ENCODE data around the gene MIPEP.

The MIPEP gene

DNA sequence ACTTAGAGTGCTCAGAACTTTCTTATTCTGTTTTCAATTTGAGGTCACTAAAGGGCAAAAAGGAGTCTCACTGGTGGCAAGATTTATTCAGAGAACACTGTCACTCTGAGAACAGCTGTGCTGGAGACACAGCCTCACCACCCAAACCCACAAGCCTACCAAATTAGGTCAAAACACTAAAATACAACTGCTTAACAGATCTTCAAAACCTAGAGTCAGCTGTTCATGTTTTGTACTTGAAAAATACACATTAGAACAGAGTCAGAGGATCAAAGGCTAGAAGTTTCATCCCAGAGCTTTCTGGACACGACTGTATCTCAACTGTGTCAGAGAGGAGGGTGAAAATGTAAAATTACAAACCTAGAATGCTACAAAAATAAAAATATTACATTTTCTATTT is 89.3 kb downstream of the MIPEP start:
- H3K4me2 ChIP-seq (ENCODE audit: low read length), result no peak overlapping the region
- H3K27ac ChIP-seq (ENCODE audit: low read depth, low read length), result no peak overlapping the region
- peaks cover 2% of the 10 kb centered on the region; the same call in 1 of the 2 replicates for H3K27me3 ChIP-seq (ENCODE audit: control insufficient read depth, low read length)

DNA sequence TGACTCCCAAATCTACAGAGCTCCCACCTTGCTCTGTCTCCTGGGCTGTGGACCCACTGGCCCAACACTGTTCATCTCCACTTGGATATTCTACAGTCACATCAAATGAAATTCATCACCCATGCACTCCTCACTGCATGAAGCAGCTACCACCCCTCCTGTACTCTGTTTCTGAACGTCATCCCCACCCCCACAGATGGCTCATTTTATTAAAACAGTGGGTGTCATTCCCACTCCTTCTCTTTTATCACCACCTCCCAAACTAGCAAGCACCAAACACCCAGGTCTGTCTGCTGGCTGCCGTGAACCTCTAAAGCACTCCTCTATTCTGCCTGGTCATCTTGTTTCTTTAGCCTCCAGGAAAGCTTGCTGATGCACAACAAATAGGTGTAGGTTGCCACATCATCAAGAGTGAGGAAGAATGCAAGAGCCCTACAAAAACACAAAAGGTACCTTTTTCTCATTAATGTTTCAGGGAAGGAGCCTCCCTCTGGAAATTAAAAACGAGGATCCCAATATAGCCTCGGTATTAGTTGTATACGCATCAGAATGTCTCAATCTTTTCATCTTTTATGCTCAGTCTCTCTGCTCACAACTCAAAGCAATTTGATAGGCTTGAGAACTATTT is 91.8 kb downstream of the MIPEP start:
- peaks cover 4% of the 10 kb centered on the region; the same call in 1 of the 2 replicates for H4K20me1 ChIP-seq (ENCODE audit: control insufficient read depth, insufficient read depth, low read depth, low read length)
- no peaks in the 10 kb centered on the region for H3K9me2 ChIP-seq (replicated peaks; ENCODE audit: control insufficient read depth, low read length)
- no peak for TF ChIP-seq EZH2phosphoT487 (IDR thresholded peaks at IDR 0.05; ENCODE audit: borderline replicate concordance, low read length)
- no peak overlapping the region for H3K4me3 ChIP-seq (ENCODE audit: low read length)
- H3K4me1 ChIP-seq (ENCODE audit: control insufficient read depth, low read length), result no peaks in the 10 kb centered on the region
- no peaks in the 10 kb centered on the region for H3F3A ChIP-seq (ENCODE audit: control insufficient read depth, insufficient read depth)
- H3K4me2 ChIP-seq (ENCODE audit: low read length), result no peak overlapping the region
- no peak overlapping the region for H3K27ac ChIP-seq (ENCODE audit: low read depth, low read length)
- H3K36me3 ChIP-seq (ENCODE audit: control insufficient read depth, low read length), result no peaks in the 10 kb centered on the region
- H3K27me3 ChIP-seq (ENCODE audit: control insufficient read depth, low read length), result no peaks in the 10 kb centered on the region
- no peaks in the 10 kb centered on the region for H3K79me2 ChIP-seq (ENCODE audit: control insufficient read depth, low read length)
- H3K9me3 ChIP-seq (ENCODE audit: control insufficient read depth, insufficient read depth, low read length), result no peaks in the 10 kb centered on the region

More for the DNA sequence above, 89.3 kb downstream of the MIPEP start:
- Histone ChIP-seq H3K36me3 (ENCODE audit: control insufficient read depth, low read length) (no peaks in the 10 kb centered on the region), H3K4me3 (ENCODE audit: low read length) (no peak overlapping the region), H3K9me2 (replicated peaks; ENCODE audit: control insufficient read depth, low read length) (no peaks in the 10 kb centered on the region), H3K9me3 (ENCODE audit: control insufficient read depth, insufficient read depth, low read length) (no peaks in the 10 kb centered on the region), H3K79me2 (ENCODE audit: control insufficient read depth, low read length) (no peaks in the 10 kb centered on the region), H3K4me1 (ENCODE audit: control insufficient read depth, low read length) (no peaks in the 10 kb centered on the region), H3F3A (ENCODE audit: control insufficient read depth, insufficient read depth) (no peaks in the 10 kb centered on the region), H4K20me1 (ENCODE audit: control insufficient read depth, insufficient read depth, low read depth, low read length) (peaks cover 8% of the 10 kb centered on the region; the same call in 1 of the 2 replicates)
- TF ChIP-seq, protein P1, sequence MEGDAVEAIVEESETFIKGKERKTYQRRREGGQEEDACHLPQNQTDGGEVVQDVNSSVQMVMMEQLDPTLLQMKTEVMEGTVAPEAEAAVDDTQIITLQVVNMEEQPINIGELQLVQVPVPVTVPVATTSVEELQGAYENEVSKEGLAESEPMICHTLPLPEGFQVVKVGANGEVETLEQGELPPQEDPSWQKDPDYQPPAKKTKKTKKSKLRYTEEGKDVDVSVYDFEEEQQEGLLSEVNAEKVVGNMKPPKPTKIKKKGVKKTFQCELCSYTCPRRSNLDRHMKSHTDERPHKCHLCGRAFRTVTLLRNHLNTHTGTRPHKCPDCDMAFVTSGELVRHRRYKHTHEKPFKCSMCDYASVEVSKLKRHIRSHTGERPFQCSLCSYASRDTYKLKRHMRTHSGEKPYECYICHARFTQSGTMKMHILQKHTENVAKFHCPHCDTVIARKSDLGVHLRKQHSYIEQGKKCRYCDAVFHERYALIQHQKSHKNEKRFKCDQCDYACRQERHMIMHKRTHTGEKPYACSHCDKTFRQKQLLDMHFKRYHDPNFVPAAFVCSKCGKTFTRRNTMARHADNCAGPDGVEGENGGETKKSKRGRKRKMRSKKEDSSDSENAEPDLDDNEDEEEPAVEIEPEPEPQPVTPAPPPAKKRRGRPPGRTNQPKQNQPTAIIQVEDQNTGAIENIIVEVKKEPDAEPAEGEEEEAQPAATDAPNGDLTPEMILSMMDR (IDR thresholded peaks at IDR 0.05; ENCODE audit: low read depth, low read length, poor library complexity, severe bottlenecking), result no peak
- no peak for TF ChIP-seq EZH2phosphoT487 (IDR thresholded peaks at IDR 0.05; ENCODE audit: borderline replicate concordance, low read length)

DNA sequence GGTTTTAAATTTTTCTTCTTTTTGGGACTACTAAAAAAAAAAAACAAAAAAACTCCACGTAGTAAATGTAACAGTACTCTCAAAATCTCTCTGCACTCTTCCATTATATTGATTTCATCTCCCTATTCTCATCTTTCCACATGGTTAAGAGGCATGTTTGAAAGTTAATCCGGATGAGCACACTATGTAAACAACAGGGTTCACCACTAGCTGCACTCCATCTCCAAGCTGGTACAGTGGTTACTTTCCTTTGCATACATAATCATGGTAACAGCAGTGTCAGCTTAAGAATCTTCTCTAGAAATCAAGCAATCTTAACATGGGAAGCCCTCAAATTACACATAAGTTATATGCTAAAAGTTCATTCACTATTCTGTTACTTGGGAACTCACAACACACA is 92.6 kb downstream of the MIPEP start:
- Histone ChIP-seq H3K27ac (ENCODE audit: low read depth, low read length) (no peak overlapping the region), H4K20me1 (ENCODE audit: control insufficient read depth, insufficient read depth, low read depth, low read length) (peaks cover 4% of the 10 kb centered on the region; the same call in 1 of the 2 replicates), H3K9me2 (replicated peaks; ENCODE audit: control insufficient read depth, low read length) (no peaks in the 10 kb centered on the region), H3K36me3 (ENCODE audit: control insufficient read depth, low read length) (no peaks in the 10 kb centered on the region), H3K9me3 (ENCODE audit: control insufficient read depth, insufficient read depth, low read length) (no peaks in the 10 kb centered on the region), H3K27me3 (ENCODE audit: control insufficient read depth, low read length) (no peaks in the 10 kb centered on the region), H3K4me2 (ENCODE audit: low read length) (no peak overlapping the region), H3F3A (ENCODE audit: control insufficient read depth, insufficient read depth) (no peaks in the 10 kb centered on the region), H3K79me2 (ENCODE audit: control insufficient read depth, low read length) (no peaks in the 10 kb centered on the region), H3K4me3 (ENCODE audit: low read length) (no peak overlapping the region), H3K4me1 (ENCODE audit: control insufficient read depth, low read length) (no peaks in the 10 kb centered on the region)
- TF ChIP-seq, protein P1 (IDR thresholded peaks at IDR 0.05; ENCODE audit: low read depth, low read length, poor library complexity, severe bottlenecking), result no peak
- no peak for TF ChIP-seq EZH2phosphoT487 (IDR thresholded peaks at IDR 0.05; ENCODE audit: borderline replicate concordance, low read length)
